Uterus (tissue), 2 donors: Measurements from ENCODE around the gene ABI3BP.

Source experiments
- CTCF ChIP-seq, 4 experiments: fragments of 200-600 bp in 2 of 4; fragments of 450-650 bp in 2 of 4; sonication (generic) in 2 of 4; IDR thresholded peaks; one replicate each; pipeline ENCODE4 v1.5.1; 2016 to 2019; ENCODE audit warnings: antibody characterized with exemption in 4 of 4, mild to moderate bottlenecking in 2 of 4, moderate library complexity in 1 of 4
- POLR2A ChIP-seq, 2 donors: fragments of 450-650 bp; IDR thresholded peaks; one replicate each; pipeline ENCODE4 v1.6.1; 2016; ENCODE audit warnings: antibody characterized with exemption in 2 of 2, mild to moderate bottlenecking in 1 of 2, moderate library complexity in 1 of 2

- TF ChIP-seq CTCF (IDR thresholded peaks at IDR 0.05) (no peak), POLR2A (IDR thresholded peaks at IDR 0.05) (no peak)
These were observed 245.0 kb downstream of the ABI3BP start for GRCh38 chr3:100748220-100748619.
